ENCODE measurements around the gene NDUFA13.

Gene NDUFA13

GRCh38 chr19:19527674-19528625, 11.9 kb downstream of the NDUFA13 start:
- H3K36me3 ChIP-seq (ENCODE audit: control insufficient read depth, insufficient read depth, low read length) = peaks cover 11% of the 10 kb centered on the region
- no CpG with 5 or more reads among the region's 27 CpGs for WGBS (ENCODE audit: insufficient coverage, insufficient read length)
- H3K4me3 ChIP-seq (ENCODE audit: low read length) = no peak overlapping the region
- no peak for DNase-seq (ENCODE audit: low read depth, low spot score)
- no peaks in the 10 kb centered on the region for H3K27me3 ChIP-seq (ENCODE audit: control insufficient read depth, insufficient read depth, low read length)
- H3K27ac ChIP-seq (ENCODE audit: low read length) = no peak overlapping the region
- no peaks in the 10 kb centered on the region for H3K9me3 ChIP-seq (ENCODE audit: control insufficient read depth, insufficient read depth, low read length)
- peaks cover 4% of the 10 kb centered on the region; the same call in 1 of the 2 replicates for H3K4me1 ChIP-seq (ENCODE audit: control insufficient read depth, insufficient read depth, low read length)

DNA sequence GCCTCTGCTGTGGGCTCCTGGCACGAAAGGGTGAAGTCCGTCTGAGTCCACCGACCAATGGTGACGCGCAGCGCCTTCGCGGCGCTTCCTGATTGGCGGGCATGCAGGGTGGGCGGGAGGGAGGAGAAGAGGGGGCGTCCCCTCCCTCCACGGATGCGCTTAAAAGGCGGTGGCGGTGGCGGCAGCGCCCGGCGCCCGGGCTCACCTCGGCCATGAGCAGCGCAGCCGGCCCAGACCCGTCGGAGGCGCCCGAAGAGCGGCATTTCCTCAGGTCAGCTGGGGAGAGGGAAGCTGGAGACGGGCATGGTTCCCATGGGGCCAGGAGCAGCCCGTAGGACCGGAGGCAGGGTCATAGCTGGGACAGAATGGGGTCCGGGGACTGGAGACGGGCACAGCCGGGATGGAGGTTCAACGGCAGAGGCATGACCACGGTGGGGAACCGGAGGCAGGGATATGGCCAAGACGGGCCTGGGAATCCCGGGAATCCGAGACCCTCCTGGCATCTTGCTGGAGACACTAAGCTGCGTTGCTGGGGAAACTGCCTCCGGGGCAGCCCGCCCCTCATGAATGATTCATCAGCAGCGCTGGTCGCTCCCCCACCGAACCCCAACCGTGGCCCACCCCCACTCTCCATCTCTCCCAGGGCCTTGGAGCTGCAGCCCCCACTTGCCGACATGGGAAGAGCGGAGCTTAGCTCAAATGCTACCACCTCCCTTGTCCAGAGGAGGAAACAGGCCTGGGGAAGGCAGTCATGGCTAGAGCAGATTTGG, 12.9 kb downstream of the NDUFA13 start, which contains the start of gene YJEFN3:
Gene YJEFN3, plus strand, starts transcription at position 191 of the 770 bp plus-strand sequence. Its CDS starts 22 bp downstream, at position 213.
- Histone ChIP-seq H3K9me3 (ENCODE audit: control insufficient read depth, insufficient read depth, low read length) (no peaks in the 10 kb centered on the region), H3K27me3 (ENCODE audit: control insufficient read depth, insufficient read depth, low read length) (no peaks in the 10 kb centered on the region), H3K27ac (ENCODE audit: low read length) (no peak within 1 kb of the TSS), H3K4me1 (ENCODE audit: control insufficient read depth, insufficient read depth, low read length) (peaks cover 4% of the 10 kb centered on the region; the same call in 1 of the 2 replicates), H3K4me3 (ENCODE audit: low read length) (no peak within 1 kb of the TSS), H3K36me3 (ENCODE audit: control insufficient read depth, insufficient read depth, low read length) (peaks cover 11% of the 10 kb centered on the region)
- WGBS (ENCODE audit: insufficient coverage, insufficient read length) = no CpG with 5 or more reads among the region's 50 CpGs
- DNase-seq (ENCODE audit: low read depth, low spot score) = no peak

GRCh38 chr19:19529783-19530422, 13.9 kb downstream of the NDUFA13 start:
- no CpG with 5 or more reads among the region's 11 CpGs for WGBS (ENCODE audit: insufficient coverage, insufficient read length)
- no peak overlapping the region for H3K27ac ChIP-seq (ENCODE audit: low read length)
- peaks cover 11% of the 10 kb centered on the region for H3K36me3 ChIP-seq (ENCODE audit: control insufficient read depth, insufficient read depth, low read length)
- no peaks in the 10 kb centered on the region for H3K9me3 ChIP-seq (ENCODE audit: control insufficient read depth, insufficient read depth, low read length)
- peaks cover 3% of the 10 kb centered on the region; the same call in 1 of the 2 replicates for H3K4me1 ChIP-seq (ENCODE audit: control insufficient read depth, insufficient read depth, low read length)
- no peak for DNase-seq (ENCODE audit: low read depth, low spot score)
- no peaks in the 10 kb centered on the region for H3K27me3 ChIP-seq (ENCODE audit: control insufficient read depth, insufficient read depth, low read length)
- no peak overlapping the region for H3K4me3 ChIP-seq (ENCODE audit: low read length)

GRCh38 chr19:19530423-19530804, 14.4 kb downstream of the NDUFA13 start:
- Histone ChIP-seq H3K27me3 (ENCODE audit: control insufficient read depth, insufficient read depth, low read length) (no peaks in the 10 kb centered on the region), H3K27ac (ENCODE audit: low read length) (no peak overlapping the region), H3K36me3 (ENCODE audit: control insufficient read depth, insufficient read depth, low read length) (peaks cover 11% of the 10 kb centered on the region), H3K4me3 (ENCODE audit: low read length) (no peak overlapping the region), H3K9me3 (ENCODE audit: control insufficient read depth, insufficient read depth, low read length) (no peaks in the 10 kb centered on the region), H3K4me1 (ENCODE audit: control insufficient read depth, insufficient read depth, low read length) (peaks cover 3% of the 10 kb centered on the region; the same call in 1 of the 2 replicates)
- WGBS (ENCODE audit: insufficient coverage, insufficient read length) = no CpG with 5 or more reads among the region's 9 CpGs
- no peak for DNase-seq (ENCODE audit: low read depth, low spot score)

- WGBS (ENCODE audit: insufficient coverage, insufficient read length) = no CpG with 5 or more reads among the region's 4 CpGs
- Histone ChIP-seq H3K27ac (ENCODE audit: low read length) (no peak overlapping the region), H3K9me3 (ENCODE audit: control insufficient read depth, insufficient read depth, low read length) (no peaks in the 10 kb centered on the region), H3K4me1 (ENCODE audit: control insufficient read depth, insufficient read depth, low read length) (peaks cover 3% of the 10 kb centered on the region; the same call in 1 of the 2 replicates), H3K27me3 (ENCODE audit: control insufficient read depth, insufficient read depth, low read length) (no peaks in the 10 kb centered on the region), H3K36me3 (ENCODE audit: control insufficient read depth, insufficient read depth, low read length) (peaks cover 9% of the 10 kb centered on the region), H3K4me3 (ENCODE audit: low read length) (no peak overlapping the region)
- no peak for DNase-seq (ENCODE audit: low read depth, low spot score)
These were observed 14.9 kb downstream of the NDUFA13 start for GRCh38 chr19:19530889-19531288.

- Histone ChIP-seq H3K36me3 (ENCODE audit: control insufficient read depth, insufficient read depth, low read length) (peaks cover 9% of the 10 kb centered on the region), H3K4me1 (ENCODE audit: control insufficient read depth, insufficient read depth, low read length) (peaks cover 3% of the 10 kb centered on the region; the same call in 1 of the 2 replicates), H3K27me3 (ENCODE audit: control insufficient read depth, insufficient read depth, low read length) (no peaks in the 10 kb centered on the region), H3K4me3 (ENCODE audit: low read length) (no peak overlapping the region), H3K27ac (ENCODE audit: low read length) (no peak overlapping the region), H3K9me3 (ENCODE audit: control insufficient read depth, insufficient read depth, low read length) (no peaks in the 10 kb centered on the region)
- peak; percentile 77 for DNase-seq (ENCODE audit: low read depth, low spot score)
- no CpG with 5 or more reads among the region's 48 CpGs for WGBS (ENCODE audit: insufficient coverage, insufficient read length)
These were observed 16.2 kb downstream of the NDUFA13 start for GRCh38 chr19:19531951-19532805.

GRCh38 chr19:19532806-19533701, 17.0 kb downstream of the NDUFA13 start:
- Histone ChIP-seq H3K27me3 (ENCODE audit: control insufficient read depth, insufficient read depth, low read length) (no peaks in the 10 kb centered on the region), H3K4me3 (ENCODE audit: low read length) (no peak overlapping the region), H3K27ac (ENCODE audit: low read length) (no peak overlapping the region), H3K9me3 (ENCODE audit: control insufficient read depth, insufficient read depth, low read length) (no peaks in the 10 kb centered on the region), H3K4me1 (ENCODE audit: control insufficient read depth, insufficient read depth, low read length) (peaks cover 3% of the 10 kb centered on the region; the same call in 1 of the 2 replicates), H3K36me3 (ENCODE audit: control insufficient read depth, insufficient read depth, low read length) (peaks cover 3% of the 10 kb centered on the region)
- 100% methylated on average over 1 of the region's 14 CpGs for WGBS (ENCODE audit: insufficient coverage, insufficient read length)
- DNase-seq (ENCODE audit: low read depth, low spot score) = no peak

DNA sequence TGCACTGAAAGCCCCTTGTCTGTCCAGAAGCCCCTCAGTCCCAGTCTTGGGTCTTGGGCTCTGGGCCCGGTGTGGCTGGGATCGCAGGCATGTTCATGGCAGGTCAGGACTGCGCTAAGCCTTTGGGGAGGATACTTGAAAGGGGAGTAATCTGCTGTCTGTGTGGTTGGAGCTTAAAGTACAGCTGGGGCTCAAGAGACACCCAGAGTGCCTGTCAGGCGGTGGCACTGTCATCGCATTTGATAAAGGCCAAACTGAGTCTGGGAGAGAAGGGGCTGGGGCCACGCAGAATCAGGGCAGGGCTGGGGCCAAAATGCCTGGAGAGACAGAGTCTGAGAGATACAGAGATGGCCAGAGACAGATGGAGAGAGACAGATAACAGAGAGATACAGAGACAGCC, 17.8 kb downstream of the NDUFA13 start:
- Histone ChIP-seq H3K4me1 (ENCODE audit: control insufficient read depth, insufficient read depth, low read length) (peaks cover 3% of the 10 kb centered on the region; the same call in 1 of the 2 replicates), H3K27me3 (ENCODE audit: control insufficient read depth, insufficient read depth, low read length) (peaks cover 3% of the 10 kb centered on the region; the same call in 1 of the 2 replicates), H3K9me3 (ENCODE audit: control insufficient read depth, insufficient read depth, low read length) (no peaks in the 10 kb centered on the region), H3K36me3 (ENCODE audit: control insufficient read depth, insufficient read depth, low read length) (peaks cover 2% of the 10 kb centered on the region; the same call in 1 of the 2 replicates), H3K27ac (ENCODE audit: low read length) (no peak overlapping the region), H3K4me3 (ENCODE audit: low read length) (no peak overlapping the region)
- DNase-seq (ENCODE audit: low read depth, low spot score) = no peak
- WGBS (ENCODE audit: insufficient coverage, insufficient read length) = no CpG with 5 or more reads among the region's 6 CpGs
